Measurements from ENCODE around the gene FDXR. TPM values are rescaled to one million over a fixed set of nuclear protein-coding genes. Genes with fewer than 3 reads are reported as not detected.

Gene FDXR
- total RNA-seq, 1 donor from 2014 or later = 10.0 TPM

DNA sequence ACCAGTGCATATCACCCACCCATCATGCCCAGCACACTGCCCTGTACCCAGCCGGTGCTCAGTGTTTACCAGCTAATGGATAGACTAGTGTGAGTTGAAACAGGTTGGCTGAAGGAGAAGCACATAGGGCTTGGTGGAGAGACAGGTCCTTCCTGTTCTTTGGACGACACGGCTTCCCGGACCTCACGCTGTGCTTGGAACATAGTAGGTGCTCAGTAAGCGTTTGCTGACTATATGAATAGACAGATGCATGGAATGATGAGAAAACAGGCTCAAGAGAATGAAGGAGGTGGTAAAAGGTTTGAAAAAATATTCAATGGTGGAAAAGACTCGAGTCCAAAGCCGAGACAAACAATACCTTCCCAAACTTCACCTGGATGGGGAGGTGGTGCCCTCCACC is 27.4 kb upstream of the FDXR start:
- no peak for DNase-seq (ENCODE audit: low spot score)
- ATAC-seq = no peak

DNA sequence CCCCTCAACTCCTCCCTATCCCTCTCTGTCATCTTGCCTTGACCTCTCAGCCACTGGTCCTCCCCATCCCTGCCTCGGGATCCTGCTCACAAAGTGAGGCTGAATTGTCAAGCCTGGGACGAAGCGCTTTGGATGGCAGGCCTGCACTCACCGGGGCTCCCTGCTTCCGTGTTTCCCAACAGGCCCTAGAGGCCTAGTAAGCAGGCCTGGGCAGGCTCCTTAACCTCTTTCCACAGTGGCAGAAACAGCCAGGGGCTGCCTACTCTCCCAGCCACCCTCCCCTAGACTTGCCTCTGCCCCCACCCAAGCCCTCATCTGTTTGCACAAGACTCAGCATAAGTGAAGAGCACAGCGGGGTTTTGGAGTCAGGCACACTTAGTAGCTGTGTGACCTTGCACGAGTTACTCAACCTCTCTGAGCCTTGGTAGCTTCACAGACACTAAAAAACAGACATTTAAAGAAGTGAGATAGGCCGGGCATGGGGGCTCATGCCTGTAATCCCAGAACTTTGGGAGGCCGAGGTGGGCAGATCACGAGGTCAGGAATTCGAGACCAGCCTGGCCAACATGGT is 25.7 kb upstream of the FDXR start:
- ATAC-seq (no peak), DNase-seq (ENCODE audit: low spot score) (no peak)

DNA sequence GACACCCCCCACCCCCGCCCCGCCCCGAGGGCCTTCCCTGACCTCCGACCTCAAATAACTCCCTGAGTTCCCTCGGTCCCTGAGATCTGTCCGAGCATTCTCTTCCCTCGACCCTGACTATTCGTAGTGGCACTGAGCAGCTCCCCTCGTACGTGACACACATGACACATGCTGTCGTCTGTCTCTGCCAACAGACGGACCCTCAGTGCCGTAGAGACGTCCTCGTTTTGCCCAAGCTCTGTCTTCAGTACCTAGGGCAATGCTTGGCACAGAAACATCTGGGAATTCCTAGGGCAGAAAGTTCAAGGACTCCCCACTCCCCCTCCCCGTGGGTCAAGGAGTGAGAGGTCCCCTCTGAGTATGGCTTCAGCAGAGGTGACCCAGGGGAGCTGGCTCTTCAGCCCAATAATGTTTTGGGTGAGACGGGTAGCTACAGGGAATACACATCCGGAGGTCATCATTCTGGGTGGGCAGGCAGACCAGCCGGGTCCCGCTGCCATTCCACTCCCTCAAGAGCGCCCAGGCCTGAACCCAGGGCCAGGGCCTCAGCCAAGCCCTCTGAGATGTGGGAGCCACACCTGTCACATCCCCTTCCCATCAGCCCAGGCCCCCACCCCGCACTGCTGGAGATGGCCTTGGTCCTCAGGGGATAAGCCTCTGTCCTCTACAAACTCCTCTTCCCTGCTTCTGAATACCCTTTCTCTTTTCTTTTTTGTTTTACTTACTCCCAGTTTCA is 21.3 kb upstream of the FDXR start:
- DNase-seq (ENCODE audit: low spot score) = no peak
- peak; percentile 14 for ATAC-seq

DNA sequence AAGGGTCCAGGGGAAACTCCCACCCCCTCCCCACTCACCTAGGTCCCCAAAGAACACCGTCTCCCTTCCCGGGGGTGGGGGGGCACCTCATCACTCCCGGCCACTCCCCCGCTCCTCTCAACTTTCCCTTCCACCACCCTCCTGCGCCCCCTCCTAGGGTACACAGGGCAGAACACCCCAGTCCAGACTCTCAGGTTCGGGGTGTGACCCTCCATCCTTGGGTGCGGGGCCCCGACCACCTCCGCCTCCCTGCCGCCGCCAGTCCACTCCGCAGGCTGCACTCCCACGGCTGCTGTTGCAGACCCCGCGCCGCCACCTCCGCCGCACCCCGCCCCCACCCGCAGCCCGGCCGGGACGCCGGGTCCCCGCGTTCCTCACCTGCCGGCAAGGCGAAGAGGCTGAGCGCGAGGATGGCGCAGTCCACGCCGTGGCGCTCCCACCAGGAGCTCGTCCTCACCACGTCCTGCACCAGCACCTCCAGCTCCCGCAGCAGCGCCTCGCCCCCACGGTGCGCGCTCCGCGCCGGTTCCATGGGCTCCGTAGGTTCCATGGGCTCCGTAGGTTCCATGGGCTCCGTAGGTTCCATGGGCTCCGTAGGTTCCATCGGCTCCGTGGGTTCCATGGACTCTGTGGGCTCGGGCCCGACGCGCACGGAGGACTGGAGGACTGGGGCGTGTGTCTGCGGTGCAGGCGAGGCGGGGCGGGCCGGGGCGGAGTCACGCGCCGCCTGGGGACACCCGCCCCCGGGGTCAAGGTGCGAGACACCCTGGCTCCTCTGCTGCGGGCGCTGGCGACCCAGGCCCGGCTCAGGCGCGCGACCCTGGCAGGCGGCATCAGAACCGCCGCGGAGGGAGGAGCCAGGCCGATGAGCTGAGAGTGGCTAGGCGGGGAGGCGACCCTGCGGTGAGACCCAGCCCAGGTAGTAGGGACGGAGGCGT is 20.4 kb upstream of the FDXR start, which contains the start of gene FADS6:
FADS6 (minus strand) TSS at position 660 of the 938 bp plus-strand sequence; CDS start at position 622, 38 bp downstream.
- ATAC-seq (peak; percentile 96), DNase-seq (ENCODE audit: low spot score) (peak; percentile 74)

DNA sequence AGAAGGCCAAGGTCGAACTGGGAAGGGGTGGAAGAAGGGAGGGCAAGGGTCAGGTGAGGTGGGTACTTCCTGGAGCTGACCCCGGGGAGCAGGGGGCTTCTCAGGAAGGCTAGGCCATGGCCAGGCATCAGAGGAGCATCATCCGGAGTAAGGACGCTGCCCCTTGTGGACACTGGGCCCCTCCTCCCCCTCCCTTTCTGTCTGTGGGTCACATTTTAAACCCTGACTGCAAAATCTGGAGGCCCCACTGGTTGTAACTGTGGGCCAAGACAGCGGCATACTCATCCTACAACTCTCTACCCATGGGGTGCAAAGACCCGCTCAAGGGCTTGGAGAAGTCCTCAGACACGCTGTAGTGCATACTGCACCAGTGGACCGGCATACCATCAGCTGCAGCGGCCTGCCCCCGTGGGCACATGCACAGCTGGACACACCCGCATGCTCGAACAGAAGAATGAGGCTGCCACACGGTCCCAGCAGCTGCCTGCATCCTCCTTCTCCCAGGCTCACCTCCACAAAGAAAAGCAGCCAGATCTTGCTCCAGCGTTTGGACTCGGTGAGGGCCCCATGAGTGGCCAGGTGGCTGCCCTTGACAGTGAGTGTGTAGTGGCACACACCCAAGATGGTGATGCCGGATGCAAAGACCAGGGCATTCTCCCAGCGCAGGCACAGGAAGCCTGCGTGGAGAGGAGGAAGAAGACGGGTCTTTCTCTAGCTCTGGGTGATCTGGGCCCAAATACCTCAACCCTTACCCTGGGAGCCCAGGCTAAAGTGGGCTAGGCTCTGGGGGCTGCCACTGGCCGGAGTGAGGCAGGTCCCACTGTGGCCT is 19.4 kb upstream of the FDXR start:
- ATAC-seq (peak; percentile 13), DNase-seq (ENCODE audit: low spot score) (no peak)

DNA sequence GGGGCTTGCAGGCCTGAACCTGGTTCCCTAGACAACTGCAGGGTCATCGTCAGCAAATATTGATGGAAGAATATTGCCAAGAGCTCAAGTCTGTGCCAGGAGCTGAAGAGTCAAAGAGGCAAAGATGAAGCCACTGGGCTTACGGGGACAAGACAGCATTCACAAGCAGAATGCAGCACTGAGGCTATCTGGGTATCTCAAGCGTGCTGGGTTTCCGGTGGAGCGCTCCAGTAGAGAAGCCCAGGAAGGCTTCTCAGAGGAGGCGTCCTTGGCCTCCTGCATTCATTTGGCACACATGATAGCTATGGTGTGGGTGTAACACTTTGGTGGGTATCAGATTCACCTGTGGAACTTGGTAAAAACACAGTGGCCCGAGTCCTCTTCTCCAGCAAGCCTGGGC is 17.8 kb upstream of the FDXR start:
- DNase-seq (ENCODE audit: low spot score) = no peak

DNA sequence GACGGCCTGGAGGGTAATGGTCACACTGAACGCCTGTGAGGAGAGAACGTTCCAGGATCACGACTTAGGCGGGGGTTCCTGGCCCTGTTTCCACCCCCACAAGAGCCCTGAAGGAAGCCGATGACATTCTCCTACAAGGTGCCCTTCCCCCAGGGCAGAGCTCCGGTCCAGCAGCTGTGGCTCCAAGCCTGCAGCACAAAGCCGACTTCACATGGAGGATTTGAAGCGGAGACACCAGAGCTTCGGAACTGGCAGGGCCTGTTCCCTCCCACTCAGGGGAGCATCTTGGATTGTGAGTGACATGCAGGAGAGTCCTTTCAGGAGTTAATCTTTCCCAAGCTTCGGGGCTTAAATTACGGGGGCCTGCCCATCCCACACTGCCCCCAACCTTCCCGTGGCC is 15.7 kb upstream of the FDXR start:
- DNase-seq (ENCODE audit: low spot score) (no peak), ATAC-seq (no peak)

More for the DNA sequence above, 17.8 kb upstream of the FDXR start:
- ATAC-seq = no peak

DNA sequence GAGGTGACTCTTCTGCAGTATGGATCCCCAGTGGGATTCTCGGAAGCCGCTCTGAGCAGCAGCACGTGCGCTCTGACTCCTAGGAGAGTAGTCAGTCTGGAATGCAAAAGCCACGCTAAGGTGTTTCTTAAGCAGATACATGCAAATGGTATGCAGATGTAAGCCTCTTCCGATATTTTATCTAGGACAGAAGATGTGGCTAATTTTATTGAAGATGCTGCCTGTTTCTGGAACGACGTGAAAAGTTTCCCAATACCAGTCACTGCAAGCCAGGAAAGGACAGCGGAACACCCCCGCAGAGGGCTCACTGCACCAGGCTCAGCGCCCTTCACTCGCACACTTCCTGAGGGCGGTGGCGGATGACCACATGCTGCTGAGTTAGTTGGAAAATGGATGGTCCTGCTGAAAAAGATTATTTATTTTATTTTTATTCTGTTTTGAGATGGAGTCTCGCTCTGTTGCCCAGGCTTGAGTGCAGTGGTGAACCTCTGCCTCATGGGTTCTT is 10.5 kb upstream of the FDXR start:
- no peak for DNase-seq (ENCODE audit: low spot score)
- ATAC-seq = peak; percentile 37

DNA sequence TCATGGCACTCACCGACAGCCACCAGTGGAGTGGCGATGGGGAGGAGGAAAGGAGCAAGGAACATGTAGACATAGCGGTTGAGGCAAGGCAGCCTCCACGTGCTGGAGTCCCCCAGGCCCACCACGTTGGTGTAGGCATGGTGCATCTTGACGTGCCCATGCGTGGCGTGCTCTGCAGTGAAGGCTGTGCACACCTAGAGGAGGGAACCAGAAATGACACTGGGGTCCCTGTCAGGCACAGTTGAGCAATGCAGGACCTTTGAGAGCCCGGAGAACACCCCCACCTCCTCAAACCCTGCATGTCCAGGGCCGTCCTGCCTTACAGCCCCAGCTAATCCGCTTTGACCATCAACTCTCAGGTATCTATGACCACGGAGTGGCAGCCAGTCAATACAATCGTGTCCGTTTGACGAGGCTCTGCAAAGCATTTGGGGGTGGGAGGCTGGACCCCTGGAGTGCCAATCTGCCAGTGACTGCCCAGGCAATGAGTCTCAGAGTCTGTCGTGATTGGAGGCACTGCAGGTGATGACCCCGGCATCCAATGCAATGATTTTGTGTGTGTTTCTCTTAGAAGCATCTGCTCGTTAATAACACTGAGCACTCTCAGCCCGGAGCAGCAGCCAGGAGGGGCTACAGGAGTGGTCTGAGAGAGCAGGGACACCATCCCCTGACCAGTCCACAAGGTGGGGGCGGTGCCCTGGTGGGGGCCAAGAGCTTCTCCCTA is 9.9 kb upstream of the FDXR start:
- DNase-seq (ENCODE audit: low spot score) = no peak

DNA sequence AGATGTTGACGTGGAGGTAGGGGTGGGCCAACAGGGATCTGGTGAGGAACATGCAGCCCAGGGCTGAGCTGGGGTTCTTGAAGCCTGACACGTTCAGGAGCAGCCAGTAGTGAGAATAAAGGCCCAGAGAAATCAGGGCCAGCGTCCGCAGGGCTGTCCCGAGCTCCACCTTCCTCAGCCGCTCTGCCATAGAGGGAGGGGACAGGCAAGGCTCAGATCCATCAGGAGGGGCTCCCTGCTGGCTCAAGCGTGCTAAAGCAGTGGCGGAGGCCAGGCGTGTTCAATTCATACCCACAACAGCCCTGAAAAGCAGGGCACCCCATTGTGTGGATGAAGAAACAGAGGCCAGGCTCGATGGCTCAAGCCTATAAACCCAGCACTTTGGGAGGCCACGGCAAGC is 8.3 kb upstream of the FDXR start:
- ATAC-seq (no peak), DNase-seq (ENCODE audit: low spot score) (no peak)

More for the DNA sequence above, 9.9 kb upstream of the FDXR start:
- no peak for ATAC-seq

DNA sequence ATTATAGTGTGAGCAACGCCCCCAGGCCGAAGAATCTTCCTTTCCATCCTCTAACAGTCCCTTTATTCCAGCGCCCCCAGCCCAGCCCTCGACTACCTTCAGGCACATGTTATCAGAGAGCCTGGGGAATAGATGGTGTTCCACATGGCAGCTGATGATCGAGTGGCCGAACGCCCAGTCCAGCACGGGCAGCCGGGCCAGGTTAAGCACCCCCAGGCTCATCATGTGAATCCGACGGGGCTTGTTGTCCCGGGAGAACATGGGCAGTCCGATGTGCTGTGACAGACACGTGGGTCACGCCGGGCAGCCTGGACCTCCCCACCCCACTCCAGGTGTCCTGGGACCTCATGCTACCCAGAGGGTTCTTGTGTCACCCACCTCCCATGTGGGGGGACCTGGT is 6.5 kb upstream of the FDXR start:
- ATAC-seq = no peak
- no peak for DNase-seq (ENCODE audit: low spot score)

DNA sequence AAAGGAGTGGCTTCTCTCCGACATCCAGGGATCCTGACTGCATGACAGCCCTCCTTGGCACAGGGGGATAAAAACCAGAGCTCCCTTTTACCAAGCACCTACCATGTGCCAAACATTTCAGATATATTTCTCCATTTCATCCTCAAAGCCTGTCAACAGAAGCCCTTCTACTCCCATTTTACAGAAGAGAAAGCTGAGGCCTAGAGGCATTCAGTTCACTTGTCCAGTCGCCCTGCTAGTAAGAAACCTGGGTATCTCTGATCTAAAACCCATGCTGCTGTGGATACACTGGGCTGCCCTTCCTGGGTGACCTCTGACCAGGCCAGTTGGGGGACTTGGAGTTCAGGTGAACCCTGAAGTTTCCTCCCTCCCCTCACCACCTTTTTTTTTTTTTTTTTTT is 5.9 kb upstream of the FDXR start:
- ATAC-seq = no peak
- no peak for DNase-seq (ENCODE audit: low spot score)

DNA sequence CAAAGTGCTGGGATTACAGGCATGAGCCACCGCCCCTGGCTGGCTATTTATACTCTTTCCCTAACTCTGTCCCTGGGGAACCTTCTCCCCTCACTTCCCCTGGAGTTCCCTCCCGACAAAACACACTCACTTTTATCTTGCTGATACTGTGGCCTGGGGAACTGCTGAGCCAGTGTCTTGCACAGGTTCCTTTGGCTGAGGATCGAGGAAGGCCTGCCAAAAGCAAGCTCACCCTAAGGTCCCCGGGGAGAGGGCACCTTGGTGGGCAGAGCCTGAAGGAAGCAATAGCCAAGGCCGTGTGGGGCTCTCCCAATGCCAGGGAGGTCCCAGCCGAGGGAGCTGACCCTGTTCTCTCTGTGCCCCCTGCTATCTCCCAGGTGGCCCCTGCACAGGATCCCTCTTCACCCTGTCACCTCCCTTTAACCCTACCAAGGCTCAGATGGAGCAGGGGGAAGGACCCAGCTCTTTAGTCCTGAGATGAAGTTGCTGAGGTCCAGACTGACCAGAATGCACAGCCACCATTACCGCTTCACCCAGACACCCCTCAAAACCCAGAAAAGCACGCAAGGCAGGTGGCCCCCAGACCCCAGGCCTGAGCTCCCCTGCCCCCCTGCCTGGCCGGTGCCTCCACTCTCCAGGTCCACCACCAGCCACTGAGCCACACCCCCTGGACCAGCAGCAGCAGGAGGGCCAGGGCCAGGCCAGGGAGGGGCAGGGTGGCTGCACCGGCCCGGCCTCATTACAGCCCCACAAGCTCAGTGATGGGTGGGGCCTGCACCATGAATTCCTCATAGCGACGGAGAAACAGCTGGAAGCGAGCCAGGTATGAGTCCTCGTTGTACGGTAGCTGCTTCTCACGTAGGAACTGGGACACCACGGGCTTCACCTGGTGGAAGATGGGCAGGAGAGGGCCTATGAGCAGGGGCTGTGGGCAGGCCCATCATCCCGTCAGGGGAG is 5.1 kb upstream of the FDXR start:
- DNase-seq (ENCODE audit: low spot score) (no peak), ATAC-seq (no peak)

DNA sequence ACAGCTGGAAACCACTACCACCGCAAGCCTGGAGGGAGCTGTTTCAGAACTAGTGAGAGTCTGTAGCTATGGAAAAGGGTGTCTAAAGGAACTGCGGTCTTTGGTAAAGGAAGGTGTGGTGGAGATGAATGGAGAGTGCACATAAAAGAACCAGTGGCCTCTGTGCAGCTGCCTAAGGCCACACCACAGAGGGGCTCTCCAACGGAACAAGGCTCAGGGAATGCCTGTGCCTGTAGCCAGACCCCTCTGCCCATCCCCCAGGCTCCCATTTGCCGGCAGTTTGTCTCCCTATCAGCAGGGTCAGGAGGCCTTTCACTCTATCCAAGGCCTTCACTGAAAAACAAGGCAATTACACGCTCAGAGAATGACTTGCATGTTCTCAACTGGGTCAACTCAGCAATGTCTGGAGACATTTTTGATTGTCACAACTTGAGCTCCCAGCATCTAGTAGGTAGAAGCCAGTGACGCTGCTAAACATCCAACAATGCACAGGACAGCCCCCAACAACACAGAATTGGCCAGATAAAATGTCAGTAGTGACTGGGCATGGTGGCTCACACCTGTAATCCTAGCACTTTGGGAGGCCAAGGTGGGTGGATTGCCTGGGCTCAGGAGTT is 3.3 kb upstream of the FDXR start:
- ATAC-seq = no peak
- DNase-seq (ENCODE audit: low spot score) = no peak

DNA sequence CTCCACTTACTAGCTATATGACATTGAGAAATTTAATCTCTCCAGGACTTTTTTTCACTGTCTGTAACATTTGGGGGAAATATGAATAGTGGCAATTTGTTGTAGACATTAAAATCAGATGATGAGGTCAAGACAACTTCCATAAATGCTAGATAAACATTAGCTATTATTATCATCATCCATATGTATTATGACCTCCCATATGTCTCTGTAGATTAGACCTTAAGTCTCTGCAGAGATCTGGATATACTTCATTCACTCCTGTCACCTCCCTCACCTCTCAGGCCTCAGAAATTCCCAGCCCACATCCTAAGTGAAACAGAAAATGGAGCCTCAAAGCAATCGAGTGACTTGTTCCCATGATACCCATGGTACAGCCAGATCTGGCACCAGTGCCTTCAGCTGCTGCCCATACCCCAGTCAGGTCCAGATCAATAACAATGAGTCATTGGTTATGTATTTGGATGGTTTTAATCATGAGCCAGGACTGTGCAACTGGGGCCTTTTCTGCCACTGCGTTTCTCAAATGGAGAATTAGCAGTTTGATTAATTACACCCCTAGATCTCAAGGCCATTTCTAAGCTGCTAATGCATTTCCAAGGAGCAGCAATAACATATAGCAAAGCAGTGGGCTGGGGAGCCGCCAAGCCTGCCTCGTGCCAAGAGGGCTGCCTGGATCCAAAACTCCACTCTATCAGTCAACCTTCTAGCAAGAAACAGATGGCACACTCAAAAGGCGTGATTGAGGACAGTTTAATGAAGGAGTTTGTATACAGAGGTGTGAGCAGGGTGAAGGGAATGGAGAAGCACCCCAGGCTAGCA is 2.6 kb upstream of the FDXR start:
- DNase-seq (ENCODE audit: low spot score) (no peak), ATAC-seq (no peak)

DNA sequence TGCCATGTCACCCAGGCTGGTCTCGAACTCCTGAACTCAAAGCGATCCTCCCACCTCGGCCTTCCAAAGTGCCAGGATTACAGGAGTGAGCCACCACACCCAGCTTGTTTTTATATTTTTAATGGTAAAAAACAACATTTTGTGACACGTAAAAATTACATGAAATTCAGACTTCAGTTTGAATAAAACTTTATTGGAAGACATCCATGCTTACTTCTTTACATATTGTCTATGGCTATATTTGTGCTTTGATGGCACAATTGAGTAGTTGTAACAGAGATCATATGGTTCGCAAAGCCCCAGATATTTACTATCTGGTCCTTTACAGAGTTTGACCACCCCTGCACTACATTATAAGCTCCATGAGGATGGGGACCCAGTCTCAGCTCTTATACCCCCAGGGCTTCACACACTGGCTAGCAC is 1.8 kb upstream of the FDXR start:
- DNase-seq (ENCODE audit: low spot score) (no peak), ATAC-seq (no peak)

DNA sequence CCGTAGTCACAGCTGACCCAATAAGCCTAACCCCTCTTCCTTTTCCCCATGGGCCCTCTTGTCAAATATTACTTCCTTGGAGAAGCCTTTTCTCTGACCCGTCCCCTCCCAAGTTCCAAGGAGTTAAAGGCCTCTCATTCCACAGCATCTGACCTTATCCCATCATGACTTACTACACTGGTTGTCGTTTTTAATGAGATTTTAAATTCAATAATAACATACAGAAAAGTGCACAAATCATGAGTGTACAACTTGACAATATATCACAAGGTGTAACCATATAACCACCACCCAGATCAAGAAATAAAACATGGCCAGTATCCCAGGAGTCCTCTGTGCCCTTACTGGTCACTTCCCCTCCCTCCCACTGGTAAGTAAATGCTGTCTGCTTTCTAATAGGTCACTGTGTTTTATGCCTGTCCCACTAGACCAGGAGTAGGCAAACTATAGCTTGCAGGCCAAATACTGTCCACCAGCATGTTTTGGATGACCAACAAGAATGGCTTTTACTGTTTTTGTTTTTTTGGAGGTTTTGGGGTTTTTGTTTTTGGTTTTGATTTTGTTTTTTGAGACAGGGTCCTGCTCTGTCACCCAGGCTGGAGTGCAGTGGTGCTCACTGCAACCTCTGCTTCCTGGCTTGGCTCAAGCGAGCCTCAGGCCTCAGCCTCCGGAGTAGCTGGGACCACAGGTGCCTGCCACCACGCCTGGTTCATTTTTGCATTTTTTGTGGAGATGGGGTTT is 1.2 kb upstream of the FDXR start:
- no peak for ATAC-seq
- DNase-seq (ENCODE audit: low spot score) = no peak
